WTC11 (cell line): Measurements from ENCODE around the gene F5. TPM values are rescaled to one million over a fixed set of nuclear protein-coding genes. Genes with fewer than 3 reads are reported as not detected.

ENCODE experiments used
- ATAC-seq: fragments of 200-7000 bp; cut with Tn5 transposase; 2 replicates; pipeline ENCODE4 v1.10.0; 2021; ENCODE audit warnings: mild to moderate bottlenecking, moderate library complexity
- CTCF ChIA-PET: fragments of 300-600 bp; sonication (Branson Sonifier 250); formaldehyde crosslinking; loops from one replicate; lab custom pipeline; 2021; ENCODE audit warnings: antibody characterized with exemption; lab: Charles Lee
- POLR2A ChIA-PET: fragments of 350-600 bp; sonication (Branson Sonifier 250); formaldehyde crosslinking; loops from one replicate; lab custom pipeline; 2021; ENCODE audit warnings: antibody characterized with exemption; lab: Charles Lee
- DNase-seq: peaks from one replicate; pipeline ENCODE4 v3.0.0; 2021; ENCODE audit warnings: low spot score
- H3K27ac Mint-ChIP-seq: 2 replicates; pipeline ENCODE4 v1.8.0; 2021; ENCODE audit warnings: mixed read lengths
- H3K27me3 Mint-ChIP-seq: 2 replicates; pipeline ENCODE4 v1.8.0; 2021; ENCODE audit warnings: low read depth, mild to moderate bottlenecking, moderate library complexity, mixed read lengths
- H3K36me3 Mint-ChIP-seq: 2 replicates; pipeline ENCODE4 v1.8.0; 2021; ENCODE audit warnings: mixed read lengths
- H3K4me1 Mint-ChIP-seq: 2 replicates; pipeline ENCODE4 v1.8.0; 2022; ENCODE audit warnings: mixed read lengths
- H3K4me3 Mint-ChIP-seq: 2 replicates; pipeline ENCODE4 v1.8.0; 2021; ENCODE audit warnings: mild to moderate bottlenecking, moderate library complexity, mixed read lengths
- H3K9me3 Mint-ChIP-seq: 2 replicates; pipeline ENCODE4 v1.8.0; 2021; ENCODE audit warnings: mixed read lengths
- CBFB ChIP-seq: sonication (generic); formaldehyde crosslinking; IDR thresholded peaks from 2 replicates; pipeline ENCODE4 v1.8.1; 2022; ENCODE audit warnings: mild to moderate bottlenecking, low read depth, missing genetic modification reagents
- ELF4 ChIP-seq: sonication (generic); formaldehyde crosslinking; IDR thresholded peaks from 2 replicates; pipeline ENCODE4 v1.8.1; 2022; ENCODE audit warnings: low read depth, mild to moderate bottlenecking, moderate library complexity, missing genetic modification reagents
- ESRRA ChIP-seq: sonication (generic); formaldehyde crosslinking; IDR thresholded peaks from 2 replicates; pipeline ENCODE4 v1.8.1; 2022; ENCODE audit warnings: mild to moderate bottlenecking, missing genetic modification reagents, borderline replicate concordance
- FOXJ3 ChIP-seq: sonication (generic); formaldehyde crosslinking; IDR thresholded peaks from 2 replicates; pipeline ENCODE4 v1.9.0; 2021; ENCODE audit warnings: missing genetic modification reagents, mild to moderate bottlenecking, borderline replicate concordance
- GABPB1 ChIP-seq: sonication (generic); formaldehyde crosslinking; IDR thresholded peaks from 2 replicates; pipeline ENCODE4 v1.8.1; 2023; ENCODE audit warnings: mild to moderate bottlenecking, missing genetic modification reagents
- GRHL2 ChIP-seq: fragments of 250-450 bp; sonication (Bioruptor Pico); IDR thresholded peaks from 2 replicates; pipeline ENCODE4 v1.8.0; 2022; ENCODE audit warnings: mild to moderate bottlenecking, moderate library complexity; ENCODE audit not compliant: insufficient replicate concordance, severe bottlenecking
- PRRX2 ChIP-seq: fragments of 250-450 bp; sonication (Bioruptor Pico); IDR thresholded peaks from 2 replicates; pipeline ENCODE4 v1.8.0; 2021; ENCODE audit warnings: mild to moderate bottlenecking
- SOX15 ChIP-seq: fragments of 250-450 bp; sonication (Bioruptor Pico); IDR thresholded peaks from 2 replicates; pipeline ENCODE4 v1.9.0; 2021; ENCODE audit warnings: mild to moderate bottlenecking
- ZNF317 ChIP-seq: sonication (generic); formaldehyde crosslinking; IDR thresholded peaks from 2 replicates; pipeline ENCODE4 v1.8.1; 2023; ENCODE audit warnings: low read depth, mild to moderate bottlenecking, moderate library complexity, missing genetic modification reagents, borderline replicate concordance
- ZNF396 ChIP-seq: fragments of 250-450 bp; sonication (Bioruptor Pico); IDR thresholded peaks from 2 replicates; pipeline ENCODE4 v1.8.0; 2021; ENCODE audit warnings: mild to moderate bottlenecking, moderate library complexity, borderline replicate concordance
- ZNF416 ChIP-seq: fragments of 250-450 bp; sonication (Bioruptor Pico); IDR thresholded peaks from 2 replicates; pipeline ENCODE4 v1.9.0; 2021; ENCODE audit warnings: mild to moderate bottlenecking, inconsistent platforms
- ZNF423 ChIP-seq: fragments of 250-450 bp; sonication (Bioruptor Pico); IDR thresholded peaks from 2 replicates; pipeline ENCODE4 v2.1.2; 2022; ENCODE audit warnings: mild to moderate bottlenecking, moderate library complexity
- total RNA-seq: library from RNA; stranded (reverse); gene quantifications from 3 replicates; pipeline ENCODE4 v1.2.3, GENCODE V29; 2021
- TF ChIP-seq, protein P1 (sequence below): fragments of 250-450 bp; sonication (Bioruptor Pico); IDR thresholded peaks from 2 replicates; pipeline ENCODE4 v1.9.0; 2021; ENCODE audit warnings: mild to moderate bottlenecking, borderline replicate concordance
- TF ChIP-seq, protein P2 (sequence below): sonication (generic); formaldehyde crosslinking; conservative IDR thresholded peaks from 2 replicates; pipeline ENCODE4 v1.8.1; 2023; ENCODE audit warnings: mild to moderate bottlenecking, low read depth, missing genetic modification reagents, moderate library complexity

F5 gene
- total RNA-seq, 1 experiment from 2014 or later, result 0.20 TPM

DNA sequence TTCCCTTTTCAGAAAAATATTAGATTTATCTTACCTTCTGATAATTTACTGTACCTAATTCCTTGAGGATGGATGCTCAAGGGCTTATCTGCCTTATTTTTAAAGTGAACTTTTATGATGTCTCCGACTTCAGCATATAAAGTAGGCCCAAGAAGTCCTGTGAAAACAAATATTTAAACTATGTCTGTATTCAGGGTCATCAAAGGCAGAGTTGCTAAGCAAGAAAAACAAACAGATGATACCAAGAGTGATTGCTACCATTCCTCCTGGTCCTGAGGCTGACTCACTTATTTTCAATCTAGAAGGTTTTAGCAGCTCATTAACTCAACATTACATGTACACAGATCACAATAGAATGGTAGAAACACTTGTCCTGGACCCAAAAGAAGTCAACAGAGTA is 14.1 kb downstream of the F5 start:
- TF ChIP-seq CBFB (CRISPR knock-in tag), result no peak
- TF ChIP-seq GABPB1 (CRISPR knock-in tag), result 0 out of 2 replicates have a peak, but pooled peaks have one; percentile 48
- TF ChIP-seq, all 79 proteins: peak for 1
- H3K27ac Mint-ChIP-seq, result no peak overlapping the region
- H3K4me3 Mint-ChIP-seq, result no peak overlapping the region
- no peak for DNase-seq
- no peaks in the 10 kb centered on the region for H3K9me3 Mint-ChIP-seq
- no peaks in the 10 kb centered on the region for H3K36me3 Mint-ChIP-seq
- no peaks in the 10 kb centered on the region; the same call in 1 of the 2 replicates for H3K27me3 Mint-ChIP-seq
- CTCF ChIA-PET, result no interaction called here
- no peak for ATAC-seq
- POLR2A ChIA-PET, result no interaction called here
- H3K4me1 Mint-ChIP-seq, result no peaks in the 10 kb centered on the region

DNA sequence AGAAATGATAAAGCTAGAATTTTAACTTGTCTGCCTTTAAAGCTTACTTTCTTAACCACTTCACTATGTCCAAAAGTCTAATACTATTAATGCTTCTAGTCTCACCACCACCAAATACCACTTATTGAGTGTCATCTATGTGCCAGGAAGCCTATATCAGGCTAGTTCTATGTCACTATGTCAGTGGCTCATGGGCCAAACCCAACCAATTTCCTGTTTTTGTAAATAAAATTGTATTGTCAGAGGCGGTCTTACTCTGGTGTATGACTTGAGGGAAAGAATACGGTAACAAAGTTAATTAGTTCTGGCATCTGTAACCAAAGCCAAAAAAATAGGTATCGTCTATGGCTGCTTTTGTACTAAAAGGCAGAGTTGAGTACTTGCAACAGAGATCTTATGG is 14.8 kb downstream of the F5 start:
- TF ChIP-seq FOXJ3 (CRISPR knock-in tag) (no peak), GRHL2 (no peak), ZNF396 (CRISPR knock-in tag) (no peak), ZNF416 (CRISPR knock-in tag) (no peak), ELF4 (no peak), ESRRA (CRISPR knock-in tag) (no peak), SOX15 (no peak), ZNF317 (CRISPR knock-in tag) (no peak), PRRX2 (CRISPR knock-in tag) (no peak)
- TF ChIP-seq, protein P1, sequence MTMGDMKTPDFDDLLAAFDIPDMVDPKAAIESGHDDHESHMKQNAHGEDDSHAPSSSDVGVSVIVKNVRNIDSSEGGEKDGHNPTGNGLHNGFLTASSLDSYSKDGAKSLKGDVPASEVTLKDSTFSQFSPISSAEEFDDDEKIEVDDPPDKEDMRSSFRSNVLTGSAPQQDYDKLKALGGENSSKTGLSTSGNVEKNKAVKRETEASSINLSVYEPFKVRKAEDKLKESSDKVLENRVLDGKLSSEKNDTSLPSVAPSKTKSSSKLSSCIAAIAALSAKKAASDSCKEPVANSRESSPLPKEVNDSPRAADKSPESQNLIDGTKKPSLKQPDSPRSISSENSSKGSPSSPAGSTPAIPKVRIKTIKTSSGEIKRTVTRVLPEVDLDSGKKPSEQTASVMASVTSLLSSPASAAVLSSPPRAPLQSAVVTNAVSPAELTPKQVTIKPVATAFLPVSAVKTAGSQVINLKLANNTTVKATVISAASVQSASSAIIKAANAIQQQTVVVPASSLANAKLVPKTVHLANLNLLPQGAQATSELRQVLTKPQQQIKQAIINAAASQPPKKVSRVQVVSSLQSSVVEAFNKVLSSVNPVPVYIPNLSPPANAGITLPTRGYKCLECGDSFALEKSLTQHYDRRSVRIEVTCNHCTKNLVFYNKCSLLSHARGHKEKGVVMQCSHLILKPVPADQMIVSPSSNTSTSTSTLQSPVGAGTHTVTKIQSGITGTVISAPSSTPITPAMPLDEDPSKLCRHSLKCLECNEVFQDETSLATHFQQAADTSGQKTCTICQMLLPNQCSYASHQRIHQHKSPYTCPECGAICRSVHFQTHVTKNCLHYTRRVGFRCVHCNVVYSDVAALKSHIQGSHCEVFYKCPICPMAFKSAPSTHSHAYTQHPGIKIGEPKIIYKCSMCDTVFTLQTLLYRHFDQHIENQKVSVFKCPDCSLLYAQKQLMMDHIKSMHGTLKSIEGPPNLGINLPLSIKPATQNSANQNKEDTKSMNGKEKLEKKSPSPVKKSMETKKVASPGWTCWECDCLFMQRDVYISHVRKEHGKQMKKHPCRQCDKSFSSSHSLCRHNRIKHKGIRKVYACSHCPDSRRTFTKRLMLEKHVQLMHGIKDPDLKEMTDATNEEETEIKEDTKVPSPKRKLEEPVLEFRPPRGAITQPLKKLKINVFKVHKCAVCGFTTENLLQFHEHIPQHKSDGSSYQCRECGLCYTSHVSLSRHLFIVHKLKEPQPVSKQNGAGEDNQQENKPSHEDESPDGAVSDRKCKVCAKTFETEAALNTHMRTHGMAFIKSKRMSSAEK (CRISPR knock-in tag), result no peak
- TF ChIP-seq, protein P2, sequence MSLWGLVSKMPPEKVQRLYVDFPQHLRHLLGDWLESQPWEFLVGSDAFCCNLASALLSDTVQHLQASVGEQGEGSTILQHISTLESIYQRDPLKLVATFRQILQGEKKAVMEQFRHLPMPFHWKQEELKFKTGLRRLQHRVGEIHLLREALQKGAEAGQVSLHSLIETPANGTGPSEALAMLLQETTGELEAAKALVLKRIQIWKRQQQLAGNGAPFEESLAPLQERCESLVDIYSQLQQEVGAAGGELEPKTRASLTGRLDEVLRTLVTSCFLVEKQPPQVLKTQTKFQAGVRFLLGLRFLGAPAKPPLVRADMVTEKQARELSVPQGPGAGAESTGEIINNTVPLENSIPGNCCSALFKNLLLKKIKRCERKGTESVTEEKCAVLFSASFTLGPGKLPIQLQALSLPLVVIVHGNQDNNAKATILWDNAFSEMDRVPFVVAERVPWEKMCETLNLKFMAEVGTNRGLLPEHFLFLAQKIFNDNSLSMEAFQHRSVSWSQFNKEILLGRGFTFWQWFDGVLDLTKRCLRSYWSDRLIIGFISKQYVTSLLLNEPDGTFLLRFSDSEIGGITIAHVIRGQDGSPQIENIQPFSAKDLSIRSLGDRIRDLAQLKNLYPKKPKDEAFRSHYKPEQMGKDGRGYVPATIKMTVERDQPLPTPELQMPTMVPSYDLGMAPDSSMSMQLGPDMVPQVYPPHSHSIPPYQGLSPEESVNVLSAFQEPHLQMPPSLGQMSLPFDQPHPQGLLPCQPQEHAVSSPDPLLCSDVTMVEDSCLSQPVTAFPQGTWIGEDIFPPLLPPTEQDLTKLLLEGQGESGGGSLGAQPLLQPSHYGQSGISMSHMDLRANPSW (CRISPR knock-in tag), result no peak
- H3K9me3 Mint-ChIP-seq, result no peaks in the 10 kb centered on the region
- no peak for DNase-seq
- no peak for ATAC-seq
- CTCF ChIA-PET, result no interaction called here
- no peaks in the 10 kb centered on the region; the same call in 1 of the 2 replicates for H3K27me3 Mint-ChIP-seq
- H3K27ac Mint-ChIP-seq, result no peak overlapping the region
- no peaks in the 10 kb centered on the region for H3K4me1 Mint-ChIP-seq
- no peaks in the 10 kb centered on the region for H3K36me3 Mint-ChIP-seq
- POLR2A ChIA-PET, result no interaction called here
- no peak overlapping the region for H3K4me3 Mint-ChIP-seq

DNA sequence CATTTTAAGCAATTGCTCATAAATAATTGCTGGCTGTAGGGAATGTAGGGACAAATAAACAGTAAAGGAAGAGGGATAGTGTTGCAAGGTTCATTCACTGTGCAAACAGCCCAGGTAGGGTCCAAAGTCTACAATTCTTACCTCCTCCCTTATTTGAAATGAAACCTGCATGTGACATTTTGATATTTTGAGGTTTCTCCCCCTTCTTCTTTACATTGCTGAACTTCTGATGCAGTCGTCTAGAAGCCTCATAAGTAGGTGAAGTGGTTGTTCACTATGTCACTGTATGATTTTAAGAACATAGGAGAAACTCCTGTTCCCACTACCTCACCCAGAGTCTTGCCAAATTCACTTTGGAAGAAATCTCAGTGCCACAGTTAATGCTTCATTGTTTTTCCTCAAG is 16.1 kb downstream of the F5 start:
- POLR2A ChIA-PET, result no interaction called here
- Mint-ChIP-seq H3K36me3 (no peaks in the 10 kb centered on the region), H3K27ac (no peak overlapping the region), H3K4me1 (no peaks in the 10 kb centered on the region), H3K9me3 (peaks cover under 1% of the 10 kb centered on the region), H3K4me3 (no peak overlapping the region), H3K27me3 (no peaks in the 10 kb centered on the region; the same call in 1 of the 2 replicates)
- DNase-seq, result no peak
- CTCF ChIA-PET, result no interaction called here
- TF ChIP-seq GABPB1 (CRISPR knock-in tag) (peak; percentile 59; the same call in 1 of the 2 replicates), ZNF423 (no peak)
- TF ChIP-seq, all 79 proteins: peak for 1
- ATAC-seq, result no peak
